H9 (cell line): ENCODE results near the gene FAM156A. TPM values are rescaled to one million over a fixed set of nuclear protein-coding genes. Genes with fewer than 3 reads are reported as not detected.
"Not testable (repeated sequence)": the region's sequence is repeated elsewhere in the genome, so short reads cannot be mapped to it uniquely, and the experiment has no call there.

Experiments
- DNase-seq: peaks from one replicate; pipeline ENCODE4 v3.0.0-alpha.2; 2017
- H2AFZ ChIP-seq: one replicate; pipeline ENCODE4 v1.6.1; 2013; ENCODE audit warnings: mild to moderate bottlenecking, low read length, control low read depth, moderate library complexity
- H2AK5ac ChIP-seq: 2 replicates; pipeline ENCODE4 v1.6.1; 2013; ENCODE audit warnings: low read length, control low read depth, mixed read lengths; ENCODE audit not compliant: insufficient read length
- H2BK120ac ChIP-seq: one replicate; pipeline ENCODE4 v1.6.1; 2013; ENCODE audit warnings: low read depth, mild to moderate bottlenecking, low read length, control low read depth, inconsistent platforms; ENCODE audit not compliant: poor library complexity, severe bottlenecking
- H2BK12ac ChIP-seq: 2 replicates; pipeline ENCODE4 v1.6.1; 2013; ENCODE audit warnings: low read length, control low read depth, mixed read lengths, low read depth; ENCODE audit not compliant: insufficient read length
- H2BK15ac ChIP-seq: 2 replicates; pipeline ENCODE4 v1.6.1; 2013; ENCODE audit warnings: low read depth, low read length, control low read depth
- H2BK20ac ChIP-seq: one replicate; pipeline ENCODE4 v1.6.1; 2013; ENCODE audit warnings: low read depth, mild to moderate bottlenecking, low read length, control low read depth, inconsistent platforms; ENCODE audit not compliant: poor library complexity, severe bottlenecking
- H2BK5ac ChIP-seq: 2 replicates; pipeline ENCODE4 v1.6.1; 2013; ENCODE audit warnings: low read length, control low read depth, mixed read lengths; ENCODE audit not compliant: insufficient read length
- H3K14ac ChIP-seq: 2 replicates; pipeline ENCODE4 v1.6.1; 2013; ENCODE audit warnings: low read length, control low read depth; ENCODE audit not compliant: insufficient read depth
- H3K18ac ChIP-seq: 2 replicates; pipeline ENCODE4 v1.6.1; 2013; ENCODE audit warnings: low read depth, mild to moderate bottlenecking, mixed read lengths, low read length, control low read depth; ENCODE audit not compliant: insufficient read length
- H3K23ac ChIP-seq: 2 replicates; pipeline ENCODE4 v1.6.1; 2013; ENCODE audit warnings: low read length, control low read depth, mixed read lengths, low read depth; ENCODE audit not compliant: insufficient read length
- H3K23me2 ChIP-seq: 2 replicates; pipeline ENCODE4 v1.6.1; 2013; ENCODE audit warnings: low read depth, mild to moderate bottlenecking, mixed read lengths, low read length, control low read depth; ENCODE audit not compliant: insufficient read length, poor library complexity, severe bottlenecking
- H3K27ac ChIP-seq: 2 replicates; pipeline ENCODE4 v1.5.1; 2013; ENCODE audit warnings: low read length, control low read depth, mixed read lengths, low read depth; ENCODE audit not compliant: insufficient read length
- H3K27me3 ChIP-seq: 2 replicates; pipeline ENCODE4 v1.6.1; 2013; ENCODE audit warnings: low read length, control low read depth, inconsistent platforms; ENCODE audit not compliant: insufficient read depth
- H3K4ac ChIP-seq: 2 replicates; pipeline ENCODE4 v1.6.1; 2013; ENCODE audit warnings: low read depth, mild to moderate bottlenecking, control low read depth, inconsistent platforms, low read length, moderate library complexity
- H3K4me1 ChIP-seq: 2 replicates; pipeline ENCODE4 v1.6.1; 2013; ENCODE audit warnings: low read length, control low read depth, inconsistent platforms; ENCODE audit not compliant: insufficient read depth
- H3K4me2 ChIP-seq: 2 replicates; pipeline ENCODE4 v1.6.1; 2013; ENCODE audit warnings: low read length, control low read depth, mixed read lengths; ENCODE audit not compliant: insufficient read length, insufficient read depth
- H3K56ac ChIP-seq: 2 replicates; pipeline ENCODE4 v1.6.1; 2013; ENCODE audit warnings: low read depth, mild to moderate bottlenecking, mixed read lengths, low read length, control low read depth; ENCODE audit not compliant: insufficient read length
- H3K79me1 ChIP-seq: 2 replicates; pipeline ENCODE4 v1.6.1; 2013; ENCODE audit warnings: low read depth, mild to moderate bottlenecking, moderate library complexity, low read length, control low read depth, inconsistent platforms; ENCODE audit not compliant: insufficient read depth, poor library complexity, severe bottlenecking
- H3K79me2 ChIP-seq: 2 replicates; pipeline ENCODE4 v1.6.1; 2013; ENCODE audit warnings: low read length, control low read depth, inconsistent platforms; ENCODE audit not compliant: insufficient read depth
- H3K9ac ChIP-seq: 2 replicates; pipeline ENCODE4 v1.6.1; 2013; ENCODE audit warnings: low read length, control low read depth, mixed read lengths; ENCODE audit not compliant: insufficient read length; ENCODE audit errors: extremely low read depth
- H3K9me3 ChIP-seq: one replicate; pipeline ENCODE4 v1.6.1; 2013; ENCODE audit warnings: low read depth, low read length, inconsistent platforms; ENCODE audit not compliant: control insufficient read depth
- H3T11ph ChIP-seq: one replicate; pipeline ENCODE4 v1.6.1; 2013; ENCODE audit warnings: mild to moderate bottlenecking, low read length, control low read depth, inconsistent platforms
- H4K20me1 ChIP-seq: one replicate; pipeline ENCODE4 v1.6.1; 2013; ENCODE audit not compliant: control insufficient read depth, insufficient read length, insufficient read depth
- H4K5ac ChIP-seq: 2 replicates; pipeline ENCODE4 v1.6.1; 2013; ENCODE audit warnings: low read depth, mild to moderate bottlenecking, mixed read lengths, low read length, control low read depth; ENCODE audit not compliant: insufficient read length
- H4K8ac ChIP-seq: replicated peaks from 2 replicates; pipeline ENCODE4 v1.6.1; 2013; ENCODE audit warnings: low read length, control low read depth, mixed read lengths, low read depth; ENCODE audit not compliant: insufficient read length
- H4K91ac ChIP-seq: 2 replicates; pipeline ENCODE4 v1.6.1; 2013; ENCODE audit warnings: low read depth, mild to moderate bottlenecking, moderate library complexity, mixed read lengths, low read length, control low read depth; ENCODE audit not compliant: insufficient read length
- H3K27ac Mint-ChIP-seq, 3 experiments: 2 replicates in 2 of 3; 3 replicates in 1 of 3; pipeline ENCODE4 v1.8.0; 2020 to 2021; ENCODE audit warnings: mixed read lengths in 3 of 3, mild to moderate bottlenecking in 1 of 3, moderate library complexity in 1 of 3
- H3K27me3 Mint-ChIP-seq: 2 replicates; pipeline ENCODE4 v1.8.0; 2021; ENCODE audit warnings: low read depth, mild to moderate bottlenecking, moderate library complexity, mixed read lengths
- H3K36me3 Mint-ChIP-seq, 3 experiments: 2 replicates in 2 of 3; 3 replicates in 1 of 3; pipeline ENCODE4 v1.8.0; 2020 to 2021; ENCODE audit warnings: low read depth in 3 of 3, mixed read lengths in 3 of 3; ENCODE audit not compliant: insufficient read depth in 1 of 3
- H3K4me1 Mint-ChIP-seq, 2 experiments: 2 replicates each; pipeline ENCODE4 v1.8.0; 2020; ENCODE audit warnings: mixed read lengths in 2 of 2
- H3K4me3 Mint-ChIP-seq, 2 experiments: 2 replicates in 1 of 2; 3 replicates in 1 of 2; pipeline ENCODE4 v1.8.0; 2020 to 2021; ENCODE audit warnings: mild to moderate bottlenecking in 2 of 2, mixed read lengths in 2 of 2, moderate library complexity in 1 of 2
- H3K9me3 Mint-ChIP-seq, 2 experiments: 2 replicates in 1 of 2; 3 replicates in 1 of 2; pipeline ENCODE4 v1.8.0; 2020; ENCODE audit warnings: mild to moderate bottlenecking in 2 of 2, mixed read lengths in 2 of 2, moderate library complexity in 1 of 2
- WGBS: extraction: QIAGEN DNeasy Blood & Tissue Kit; methylation state at CpG from one replicate; pipeline ENCODE4 v1.1.7; 2013; ENCODE audit warnings: missing lambda C conversion rate, low lambda C conversion rate, mixed read lengths; ENCODE audit not compliant: insufficient read length; ENCODE audit errors: extremely low coverage; 5-methylcytosine and 5-hydroxymethylcytosine counted together
- total RNA-seq: library from RNA; stranded (reverse); gene quantifications from 2 replicates; pipeline ENCODE4 v1.2.1, GENCODE V29; 2021

Gene FAM156A
- total RNA-seq, 1 experiment from 2014 or later, result 15.7 TPM

- H4K8ac ChIP-seq, H2BK15ac ChIP-seq, H2AFZ ChIP-seq, H3K23me2 ChIP-seq, H3K79me1 ChIP-seq, H3K9me3 Mint-ChIP-seq, H3K4me2 ChIP-seq, H4K5ac ChIP-seq, H3K79me2 ChIP-seq, H2BK120ac ChIP-seq, H3K9me3 ChIP-seq, H3T11ph ChIP-seq, H2AK5ac ChIP-seq, H2BK5ac ChIP-seq, H3K14ac ChIP-seq, H3K9ac ChIP-seq, H3K23ac ChIP-seq, H3K36me3 Mint-ChIP-seq, H2BK20ac ChIP-seq, DNase-seq, H3K27ac ChIP-seq, H3K27me3 ChIP-seq, H3K27me3 Mint-ChIP-seq, H2BK12ac ChIP-seq, H3K4me3 Mint-ChIP-seq, H3K56ac ChIP-seq, H3K4ac ChIP-seq, H3K27ac Mint-ChIP-seq, H4K20me1 ChIP-seq, H3K4me1 ChIP-seq, H4K91ac ChIP-seq, H3K4me1 Mint-ChIP-seq, H3K18ac ChIP-seq: not testable (repeated sequence)
- no CpG with 5 or more reads among the region's 17 CpGs for WGBS
Observed at GRCh38 chrX:52948265-52948664, 10.1 kb downstream of the FAM156A start.

- H3K4me1 ChIP-seq, DNase-seq, H3K4me2 ChIP-seq, H3K4ac ChIP-seq, H2BK5ac ChIP-seq, H3K18ac ChIP-seq, H3K79me2 ChIP-seq, H3K27me3 Mint-ChIP-seq, H2BK120ac ChIP-seq, H3K23me2 ChIP-seq, H3T11ph ChIP-seq, H4K91ac ChIP-seq, H3K9me3 Mint-ChIP-seq, H4K8ac ChIP-seq, H3K4me1 Mint-ChIP-seq, H2BK15ac ChIP-seq, H2AFZ ChIP-seq, H3K27ac ChIP-seq, H2AK5ac ChIP-seq, H3K56ac ChIP-seq, H4K5ac ChIP-seq, H3K27me3 ChIP-seq, H3K79me1 ChIP-seq, H3K4me3 Mint-ChIP-seq, H3K9ac ChIP-seq, H3K14ac ChIP-seq, H2BK12ac ChIP-seq, H4K20me1 ChIP-seq, H2BK20ac ChIP-seq, H3K27ac Mint-ChIP-seq, H3K9me3 ChIP-seq, H3K36me3 Mint-ChIP-seq, H3K23ac ChIP-seq: not testable (repeated sequence)
- no CpG with 5 or more reads among the region's 16 CpGs for WGBS
Observed at GRCh38 chrX:52947501-52947900, 10.8 kb downstream of the FAM156A start.
